GM12872 (cell line): ENCODE results near the gene SYNPR.

Experiments
- TF ChIP-seq, protein P1 (sequence below): IDR thresholded peaks from 3 replicates; pipeline ENCODE4 v1.5.1; 2011; ENCODE audit warnings: low read depth, mild to moderate bottlenecking, low read length, moderate library complexity; ENCODE audit not compliant: insufficient read depth

Gene SYNPR

DNA sequence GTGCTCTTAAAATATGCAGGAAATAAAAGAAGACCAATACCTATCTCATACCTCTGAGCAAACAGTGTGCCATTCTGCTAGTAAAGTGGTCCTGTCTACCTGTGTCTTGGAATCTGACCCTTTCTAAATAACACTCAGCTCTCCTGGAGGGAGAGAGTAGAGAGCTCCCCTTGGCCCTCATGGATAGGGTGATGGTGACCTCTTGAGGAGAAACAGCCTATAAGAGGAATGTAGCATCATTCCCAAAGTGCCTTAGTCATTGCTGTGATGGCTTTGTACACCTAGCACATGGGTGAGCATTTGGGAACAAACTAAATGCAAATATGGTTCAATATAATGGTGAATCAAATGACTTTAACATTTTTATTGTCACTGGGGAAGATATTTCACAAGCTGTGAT, 384.4 kb downstream of the SYNPR start:
- TF ChIP-seq, protein P1, sequence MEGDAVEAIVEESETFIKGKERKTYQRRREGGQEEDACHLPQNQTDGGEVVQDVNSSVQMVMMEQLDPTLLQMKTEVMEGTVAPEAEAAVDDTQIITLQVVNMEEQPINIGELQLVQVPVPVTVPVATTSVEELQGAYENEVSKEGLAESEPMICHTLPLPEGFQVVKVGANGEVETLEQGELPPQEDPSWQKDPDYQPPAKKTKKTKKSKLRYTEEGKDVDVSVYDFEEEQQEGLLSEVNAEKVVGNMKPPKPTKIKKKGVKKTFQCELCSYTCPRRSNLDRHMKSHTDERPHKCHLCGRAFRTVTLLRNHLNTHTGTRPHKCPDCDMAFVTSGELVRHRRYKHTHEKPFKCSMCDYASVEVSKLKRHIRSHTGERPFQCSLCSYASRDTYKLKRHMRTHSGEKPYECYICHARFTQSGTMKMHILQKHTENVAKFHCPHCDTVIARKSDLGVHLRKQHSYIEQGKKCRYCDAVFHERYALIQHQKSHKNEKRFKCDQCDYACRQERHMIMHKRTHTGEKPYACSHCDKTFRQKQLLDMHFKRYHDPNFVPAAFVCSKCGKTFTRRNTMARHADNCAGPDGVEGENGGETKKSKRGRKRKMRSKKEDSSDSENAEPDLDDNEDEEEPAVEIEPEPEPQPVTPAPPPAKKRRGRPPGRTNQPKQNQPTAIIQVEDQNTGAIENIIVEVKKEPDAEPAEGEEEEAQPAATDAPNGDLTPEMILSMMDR = no peak
